HEK293 (cell line): ENCODE results near the gene ZSCAN16.

ENCODE experiments used
- CTCF ChIA-PET: fragments of 350-600 bp; formaldehyde crosslinking; extraction: SDS; loops from one replicate; lab custom pipeline; 2021; ENCODE audit warnings: antibody characterized with exemption; lab: Yijun Ruan, JAX
- POLR2A ChIA-PET: fragments of 300-600 bp; formaldehyde crosslinking; extraction: SDS; loops from one replicate; lab custom pipeline; 2020; ENCODE audit warnings: antibody characterized with exemption, inconsistent platforms; lab: Yijun Ruan, JAX
- H3K27ac ChIP-seq: fragments of 200-500 bp; sonication (Bioruptor generic); 2 replicates; pipeline ENCODE4 v1.5.1; 2014; ENCODE audit warnings: low read depth, low read length, control low read depth, inconsistent platforms; ENCODE audit errors: extremely low read depth
- H3K36me3 ChIP-seq, 2 experiments: fragments of 200-500 bp in 1 of 2; sonication (Bioruptor generic) in 1 of 2; 1 replicate in 1 of 2; 2 replicates in 1 of 2; pipeline ENCODE4 v1.5.1; 2014 to 2017; ENCODE audit warnings: inconsistent platforms in 2 of 2, low read length in 2 of 2; ENCODE audit not compliant: control insufficient read depth in 2 of 2, insufficient read depth in 1 of 2
- H3K4me1 ChIP-seq: fragments of 200-500 bp; sonication (Bioruptor generic); 2 replicates; pipeline ENCODE4 v1.5.1; 2014; ENCODE audit warnings: mild to moderate bottlenecking, low read length, inconsistent platforms; ENCODE audit not compliant: control insufficient read depth, insufficient read depth
- H3K4me3 ChIP-seq: 2 replicates; pipeline ENCODE4 v1.5.1; 2011; ENCODE audit warnings: low read depth, mild to moderate bottlenecking, control low read depth, low read length, moderate library complexity
- H3K9me3 ChIP-seq: fragments of 200-500 bp; sonication (Bioruptor generic); 2 replicates; pipeline ENCODE4 v1.5.1; 2014; ENCODE audit warnings: low read depth, low read length, inconsistent platforms; ENCODE audit not compliant: control insufficient read depth, insufficient read depth
- ELK4 ChIP-seq: IDR thresholded peaks from 2 replicates; pipeline ENCODE4 v1.6.1; 2011; ENCODE audit warnings: mild to moderate bottlenecking, low read depth, low read length, borderline replicate concordance
- GLIS2 ChIP-seq: fragments of 450-650 bp; formaldehyde crosslinking; IDR thresholded peaks from 2 replicates; pipeline ENCODE4 v1.5.1; 2016; ENCODE audit warnings: missing biosample characterization, missing genetic modification characterization
- KLF16 ChIP-seq: fragments of 450-650 bp; formaldehyde crosslinking; IDR thresholded peaks from 2 replicates; pipeline ENCODE4 v1.5.1; 2017; ENCODE audit warnings: missing biosample characterization, missing genetic modification characterization
- REPIN1 ChIP-seq: fragments of 450-650 bp; formaldehyde crosslinking; IDR thresholded peaks from 2 replicates; pipeline ENCODE4 v1.5.1; 2017; ENCODE audit warnings: missing biosample characterization, missing genetic modification characterization, low read depth
- SP7 ChIP-seq: fragments of 450-650 bp; formaldehyde crosslinking; IDR thresholded peaks from 2 replicates; pipeline ENCODE4 v1.5.1; 2016; ENCODE audit warnings: missing biosample characterization, missing genetic modification characterization
- ZBTB26 ChIP-seq: fragments of 450-650 bp; formaldehyde crosslinking; optimal IDR thresholded peaks from 2 replicates; pipeline ENCODE3; 2016; ENCODE audit warnings: missing biosample characterization, mild to moderate bottlenecking, missing genetic modification characterization
- ZEB2 ChIP-seq: fragments of 450-650 bp; formaldehyde crosslinking; IDR thresholded peaks from 2 replicates; pipeline ENCODE4 v1.5.1; 2016; ENCODE audit warnings: missing biosample characterization, missing genetic modification characterization
- ZNF121 ChIP-seq: fragments of 450-650 bp; formaldehyde crosslinking; IDR thresholded peaks from 2 replicates; pipeline ENCODE4 v1.5.1; 2016; ENCODE audit warnings: missing biosample characterization, missing genetic modification characterization
- ZNF274 ChIP-seq, 2 experiments: fragments of 200-500 bp in 1 of 2; fragments of 450-650 bp in 1 of 2; sonication (Bioruptor generic) in 1 of 2; formaldehyde crosslinking in 1 of 2; IDR thresholded peaks; 2 replicates each; pipeline versions ENCODE4 v1.5.1 to v1.6.1; 2014 to 2016; ENCODE audit warnings: borderline replicate concordance in 1 of 2, inconsistent platforms in 1 of 2, low read length in 1 of 2, missing biosample characterization in 1 of 2, missing genetic modification characterization in 1 of 2
- ZNF404 ChIP-seq: fragments of 450-650 bp; formaldehyde crosslinking; IDR thresholded peaks from 2 replicates; pipeline ENCODE4 v1.5.1; 2017; ENCODE audit warnings: missing biosample characterization, missing genetic modification characterization
- ZNF48 ChIP-seq: fragments of 450-650 bp; formaldehyde crosslinking; IDR thresholded peaks from 2 replicates; pipeline ENCODE4 v1.5.1; 2016; ENCODE audit warnings: missing biosample characterization, missing genetic modification characterization
- ZNF514 ChIP-seq: fragments of 450-650 bp; formaldehyde crosslinking; IDR thresholded peaks from 2 replicates; pipeline ENCODE4 v1.5.1; 2016; ENCODE audit warnings: missing biosample characterization, missing genetic modification characterization
- ZNF555 ChIP-seq: fragments of 450-650 bp; formaldehyde crosslinking; conservative IDR thresholded peaks from 2 replicates; pipeline ENCODE4 v1.5.1; 2017; ENCODE audit warnings: missing biosample characterization, mild to moderate bottlenecking, missing genetic modification characterization, inconsistent platforms
- ZNF610 ChIP-seq: fragments of 450-650 bp; formaldehyde crosslinking; IDR thresholded peaks from 2 replicates; pipeline ENCODE4 v1.5.1; 2016; ENCODE audit warnings: missing biosample characterization, missing genetic modification characterization, borderline replicate concordance
- ZNF639 ChIP-seq: fragments of 450-650 bp; formaldehyde crosslinking; IDR thresholded peaks from 2 replicates; pipeline ENCODE4 v1.5.1; 2016; ENCODE audit warnings: missing biosample characterization, missing genetic modification characterization
- ZNF837 ChIP-seq: fragments of 450-650 bp; formaldehyde crosslinking; IDR thresholded peaks from 2 replicates; pipeline ENCODE4 v1.5.1; 2016; ENCODE audit warnings: missing biosample characterization, missing genetic modification characterization
- ZSCAN16 ChIP-seq: fragments of 450-650 bp; formaldehyde crosslinking; IDR thresholded peaks from 2 replicates; pipeline ENCODE4 v1.5.1; 2016; ENCODE audit warnings: missing biosample characterization, missing genetic modification characterization
- ZSCAN5A ChIP-seq: fragments of 450-650 bp; formaldehyde crosslinking; IDR thresholded peaks from 2 replicates; pipeline ENCODE4 v1.5.1; 2016; ENCODE audit warnings: missing biosample characterization, missing genetic modification characterization

The ZSCAN16 gene

GRCh38 chr6:28154357-28154756 lies 29.9 kb downstream of the ZSCAN16 start:
- Histone ChIP-seq H3K36me3 (peaks cover 44 to 87% of the 10 kb centered on the region in 2 experiments), H3K27ac (no peak overlapping the region), H3K4me3 (no peak overlapping the region), H3K4me1 (no peaks in the 10 kb centered on the region), H3K9me3 (no peaks in the 10 kb centered on the region)
- CTCF ChIA-PET, result interaction anchor here (0.7 kb wide), 1 partner anchor 260 kb away, joined by 3 read pairs; no protein-coding TSS in a partner anchor
- TF ChIP-seq ZSCAN5A (no peak), SP7 (no peak), ZNF610 (no peak), ZEB2 (tag by site-specific recombination) (no peak), ZNF274 (IDR thresholded peaks at IDR 0.05; ENCODE audit: low read length) (no peak), ZNF274 (tag by site-specific recombination; IDR thresholded peaks at IDR 0.05; ENCODE audit: borderline replicate concordance) (no peak), ZNF121 (tag by site-specific recombination) (no peak), ELK4 (no peak)
- TF ChIP-seq, all 188 proteins: peak for 0
- POLR2A ChIA-PET, result interaction anchor here (1.7 kb wide), 1 partner anchor 13 kb away, joined by 6 read pairs; the partner anchor contains the start of gene ZKSCAN8

GRCh38 chr6:28158318-28158717 lies 33.9 kb downstream of the ZSCAN16 start:
- H3K27ac ChIP-seq, result no peak overlapping the region
- H3K9me3 ChIP-seq, result no peaks in the 10 kb centered on the region
- no peak overlapping the region for H3K4me3 ChIP-seq
- peaks cover 3% of the 10 kb centered on the region; the same call in 1 of the 2 replicates for H3K4me1 ChIP-seq
- peaks cover 11 to 49% of the 10 kb centered on the region in 2 experiments; a peak in 2 of 3 replicates for H3K36me3 ChIP-seq
- TF ChIP-seq ZBTB26 (tag by site-specific recombination) (no peak), ZSCAN16 (tag by site-specific recombination) (no peak), ZNF404 (tag by site-specific recombination) (no peak), REPIN1 (tag by site-specific recombination) (no peak), GLIS2 (tag by site-specific recombination) (no peak), ZNF555 (no peak), ZNF514 (tag by site-specific recombination) (no peak), KLF16 (tag by site-specific recombination) (no peak), ZNF48 (tag by site-specific recombination) (no peak), ZNF837 (no peak), ZNF639 (tag by site-specific recombination) (no peak)
- ChIA-PET CTCF (interaction anchor here (1.2 kb wide), 1 partner anchor 384 kb away, joined by 4 read pairs; no protein-coding TSS in a partner anchor), POLR2A (interaction anchor here (1.7 kb wide), 1 partner anchor 16 kb away, joined by 8 read pairs; the partner anchor contains the start of gene ZKSCAN8)
